RWPE1 (cell line): ENCODE data around the gene C16orf96.

Experiments used
- CTCF ChIA-PET: fragments of 350-600 bp; sonication (Branson Sonifier 250); formaldehyde crosslinking; extraction: SDS; loops from one replicate; lab custom pipeline; 2021; lab: Yijun Ruan, JAX
- POLR2A ChIA-PET: fragments of 400-600 bp; formaldehyde crosslinking; extraction: SDS; loops from one replicate; lab custom pipeline; 2020; ENCODE audit warnings: antibody characterized with exemption; ENCODE audit not compliant: low non-redundant PET; lab: Yijun Ruan, JAX
- DNase-seq: peaks from one replicate; pipeline ENCODE4 v3.0.0; 2012; ENCODE audit warnings: low spot score
- H3K27ac ChIP-seq: fragments of 450-650 bp; 2 replicates; pipeline ENCODE4 v1.5.1; 2017
- TF ChIP-seq, protein P1 (sequence below): fragments of 450-650 bp; conservative IDR thresholded peaks from 2 replicates; pipeline ENCODE4 v1.5.1; 2017; ENCODE audit warnings: low read depth, mild to moderate bottlenecking

Gene C16orf96

DNA sequence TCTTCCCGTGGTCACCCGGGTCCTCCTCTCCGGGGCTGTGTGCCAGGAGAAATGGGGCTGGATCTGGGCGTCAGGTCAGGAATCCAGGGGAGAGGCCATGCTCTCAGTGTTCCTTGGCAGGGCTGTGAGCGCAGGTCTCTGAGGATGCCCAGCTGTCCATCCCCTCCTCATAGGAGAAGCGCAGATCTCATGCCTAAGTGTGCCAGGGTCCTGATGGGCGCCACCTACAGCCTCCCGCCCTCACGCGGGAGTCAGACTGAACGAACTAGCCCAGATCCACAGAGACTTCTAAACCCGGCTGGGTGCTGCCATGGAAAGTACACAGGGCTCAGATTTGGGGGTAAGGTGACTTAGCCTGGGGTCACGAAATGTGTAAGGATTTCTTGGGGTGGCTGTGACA, 92.8 kb downstream of the C16orf96 start:
- CTCF ChIA-PET, result no interaction called here
- POLR2A ChIA-PET, result no interaction called here
- TF ChIP-seq, protein P1, sequence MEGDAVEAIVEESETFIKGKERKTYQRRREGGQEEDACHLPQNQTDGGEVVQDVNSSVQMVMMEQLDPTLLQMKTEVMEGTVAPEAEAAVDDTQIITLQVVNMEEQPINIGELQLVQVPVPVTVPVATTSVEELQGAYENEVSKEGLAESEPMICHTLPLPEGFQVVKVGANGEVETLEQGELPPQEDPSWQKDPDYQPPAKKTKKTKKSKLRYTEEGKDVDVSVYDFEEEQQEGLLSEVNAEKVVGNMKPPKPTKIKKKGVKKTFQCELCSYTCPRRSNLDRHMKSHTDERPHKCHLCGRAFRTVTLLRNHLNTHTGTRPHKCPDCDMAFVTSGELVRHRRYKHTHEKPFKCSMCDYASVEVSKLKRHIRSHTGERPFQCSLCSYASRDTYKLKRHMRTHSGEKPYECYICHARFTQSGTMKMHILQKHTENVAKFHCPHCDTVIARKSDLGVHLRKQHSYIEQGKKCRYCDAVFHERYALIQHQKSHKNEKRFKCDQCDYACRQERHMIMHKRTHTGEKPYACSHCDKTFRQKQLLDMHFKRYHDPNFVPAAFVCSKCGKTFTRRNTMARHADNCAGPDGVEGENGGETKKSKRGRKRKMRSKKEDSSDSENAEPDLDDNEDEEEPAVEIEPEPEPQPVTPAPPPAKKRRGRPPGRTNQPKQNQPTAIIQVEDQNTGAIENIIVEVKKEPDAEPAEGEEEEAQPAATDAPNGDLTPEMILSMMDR, result no peak
- no peak for DNase-seq
- H3K27ac ChIP-seq, result peak overlapping the region; percentile 11

DNA sequence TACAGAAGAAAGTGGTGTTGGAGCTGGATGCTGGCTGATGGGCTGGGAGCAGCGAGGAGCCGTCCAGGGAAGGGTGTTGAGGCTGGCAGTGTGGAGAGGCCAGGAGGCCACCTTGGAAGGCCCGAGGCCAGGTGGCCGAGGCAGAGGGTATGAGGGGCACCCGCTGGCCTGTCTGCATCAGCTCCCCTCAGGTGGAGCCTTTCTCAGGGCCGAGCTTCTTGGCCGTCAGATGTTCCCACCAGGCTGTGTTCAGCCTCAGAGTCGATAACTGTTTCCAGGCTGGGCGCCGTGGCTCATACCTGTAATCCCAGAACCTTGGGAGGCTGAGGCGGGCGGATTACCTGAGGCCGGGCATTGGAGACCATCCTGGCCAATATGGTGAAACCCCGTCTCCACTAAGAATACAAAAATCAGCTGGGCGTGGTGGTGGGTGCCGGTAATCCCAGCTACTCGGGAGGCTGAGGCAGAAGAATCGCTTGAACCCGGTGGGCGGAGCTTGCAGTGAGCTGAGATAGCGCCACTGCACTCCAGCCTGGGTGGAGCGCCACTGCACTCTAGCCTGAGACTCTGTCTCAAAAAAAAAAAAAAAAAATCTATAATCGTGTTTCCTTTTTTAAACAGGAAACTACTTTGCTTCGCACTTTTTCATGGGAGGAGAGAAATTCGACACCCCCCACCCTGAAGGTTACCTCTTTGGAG, 93.8 kb downstream of the C16orf96 start:
- peak overlapping the region; percentile 11 for H3K27ac ChIP-seq
- TF ChIP-seq, protein P1, result no peak
- POLR2A ChIA-PET, result no interaction called here
- CTCF ChIA-PET, result interaction anchor here (0.5 to 0.9 kb wide), 7 partner anchors 16 to 230 kb away, joined by 3 to 5 read pairs (median 3); partner anchors contain the start of gene C16orf96
- DNase-seq, result no peak
